ENCODE data around the gene CRTC1. TPM values are rescaled to one million over a fixed set of nuclear protein-coding genes. Genes with fewer than 3 reads are reported as not detected.
A peak's percentile ranks its signal among the peaks of the same experiment; 100 is the strongest.

Gene CRTC1
- total and polyA plus RNA-seq, 4 donors = 1.5 to 3.5 (median 1.9) TPM

DNA sequence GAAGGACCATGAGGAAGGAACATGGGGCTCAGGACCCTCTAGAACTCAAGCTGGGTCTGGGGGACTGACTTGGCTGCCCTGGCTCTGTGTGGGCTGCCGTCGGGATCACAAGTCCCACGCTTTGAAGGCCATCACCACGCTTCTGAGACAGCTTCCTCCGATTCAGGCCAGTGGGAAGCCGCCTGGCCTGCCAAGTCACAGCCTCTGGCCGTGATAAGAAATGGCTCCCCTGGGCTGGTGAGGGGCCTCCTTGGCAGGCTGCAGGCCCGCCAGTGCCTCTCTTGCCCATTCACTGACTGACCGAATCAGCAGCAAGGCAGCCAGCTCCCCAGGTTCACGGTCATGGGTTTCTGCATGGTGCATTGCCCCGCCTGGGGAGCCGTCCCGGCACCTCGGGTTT is 58.8 kb downstream of the CRTC1 start:
- no peak overlapping the region for H3K27ac ChIP-seq (ENCODE audit: low read depth in 1 of 2, low read length in 2 of 2)
- H3K9me3 ChIP-seq (ENCODE audit: control insufficient read depth in 4 of 4, low read length in 3 of 4) = no peaks in the 10 kb centered on the region
- 93% methylated on average over 14 of the region's 14 CpGs for WGBS
- TF ChIP-seq GABPA (IDR thresholded peaks at IDR 0.05 in 1 of 2, conservative IDR thresholded peaks at IDR 0.05 in 1 of 2) = no peak
- TF ChIP-seq, protein P1, sequence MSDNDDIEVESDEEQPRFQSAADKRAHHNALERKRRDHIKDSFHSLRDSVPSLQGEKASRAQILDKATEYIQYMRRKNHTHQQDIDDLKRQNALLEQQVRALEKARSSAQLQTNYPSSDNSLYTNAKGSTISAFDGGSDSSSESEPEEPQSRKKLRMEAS (IDR thresholded peaks at IDR 0.05) = no peak
- no peak for TF ChIP-seq TAF1 (conservative IDR thresholded peaks at IDR 0.05)
- TF ChIP-seq HNF4A (conservative IDR thresholded peaks at IDR 0.05) = no peak
- TF ChIP-seq, protein P2, sequence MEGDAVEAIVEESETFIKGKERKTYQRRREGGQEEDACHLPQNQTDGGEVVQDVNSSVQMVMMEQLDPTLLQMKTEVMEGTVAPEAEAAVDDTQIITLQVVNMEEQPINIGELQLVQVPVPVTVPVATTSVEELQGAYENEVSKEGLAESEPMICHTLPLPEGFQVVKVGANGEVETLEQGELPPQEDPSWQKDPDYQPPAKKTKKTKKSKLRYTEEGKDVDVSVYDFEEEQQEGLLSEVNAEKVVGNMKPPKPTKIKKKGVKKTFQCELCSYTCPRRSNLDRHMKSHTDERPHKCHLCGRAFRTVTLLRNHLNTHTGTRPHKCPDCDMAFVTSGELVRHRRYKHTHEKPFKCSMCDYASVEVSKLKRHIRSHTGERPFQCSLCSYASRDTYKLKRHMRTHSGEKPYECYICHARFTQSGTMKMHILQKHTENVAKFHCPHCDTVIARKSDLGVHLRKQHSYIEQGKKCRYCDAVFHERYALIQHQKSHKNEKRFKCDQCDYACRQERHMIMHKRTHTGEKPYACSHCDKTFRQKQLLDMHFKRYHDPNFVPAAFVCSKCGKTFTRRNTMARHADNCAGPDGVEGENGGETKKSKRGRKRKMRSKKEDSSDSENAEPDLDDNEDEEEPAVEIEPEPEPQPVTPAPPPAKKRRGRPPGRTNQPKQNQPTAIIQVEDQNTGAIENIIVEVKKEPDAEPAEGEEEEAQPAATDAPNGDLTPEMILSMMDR (IDR thresholded peaks at IDR 0.05; ENCODE audit: low read depth, low read length, missing input control) = no peak
- TF ChIP-seq SP1 (IDR thresholded peaks at IDR 0.05) = no peak
- TF ChIP-seq FOXA2 (IDR thresholded peaks at IDR 0.05) = no peak
- DNase-seq (ENCODE audit: low spot score) = no peak
- peaks cover 3 to 10% (median 7%) of the 10 kb centered on the region in 4 donors for H3K4me1 ChIP-seq (ENCODE audit: control insufficient read depth in 4 of 4, insufficient read depth in 4 of 4, low read length in 3 of 4)
- no peaks in the 10 kb centered on the region for H3K36me3 ChIP-seq (ENCODE audit: control insufficient read depth in 4 of 4, insufficient read depth in 3 of 4, low read depth in 1 of 4, low read length in 3 of 4)
- H3K4me3 ChIP-seq (ENCODE audit: low read depth in 1 of 3, low read length in 3 of 3) = no peak overlapping the region
- H3K9ac ChIP-seq (ENCODE audit: low read depth in 1 of 2, low read length in 2 of 2) = no peak overlapping the region
- H3K27me3 ChIP-seq (ENCODE audit: control insufficient read depth in 4 of 4, insufficient read depth in 4 of 4, low read length in 3 of 4) = no peaks in the 10 kb centered on the region

DNA sequence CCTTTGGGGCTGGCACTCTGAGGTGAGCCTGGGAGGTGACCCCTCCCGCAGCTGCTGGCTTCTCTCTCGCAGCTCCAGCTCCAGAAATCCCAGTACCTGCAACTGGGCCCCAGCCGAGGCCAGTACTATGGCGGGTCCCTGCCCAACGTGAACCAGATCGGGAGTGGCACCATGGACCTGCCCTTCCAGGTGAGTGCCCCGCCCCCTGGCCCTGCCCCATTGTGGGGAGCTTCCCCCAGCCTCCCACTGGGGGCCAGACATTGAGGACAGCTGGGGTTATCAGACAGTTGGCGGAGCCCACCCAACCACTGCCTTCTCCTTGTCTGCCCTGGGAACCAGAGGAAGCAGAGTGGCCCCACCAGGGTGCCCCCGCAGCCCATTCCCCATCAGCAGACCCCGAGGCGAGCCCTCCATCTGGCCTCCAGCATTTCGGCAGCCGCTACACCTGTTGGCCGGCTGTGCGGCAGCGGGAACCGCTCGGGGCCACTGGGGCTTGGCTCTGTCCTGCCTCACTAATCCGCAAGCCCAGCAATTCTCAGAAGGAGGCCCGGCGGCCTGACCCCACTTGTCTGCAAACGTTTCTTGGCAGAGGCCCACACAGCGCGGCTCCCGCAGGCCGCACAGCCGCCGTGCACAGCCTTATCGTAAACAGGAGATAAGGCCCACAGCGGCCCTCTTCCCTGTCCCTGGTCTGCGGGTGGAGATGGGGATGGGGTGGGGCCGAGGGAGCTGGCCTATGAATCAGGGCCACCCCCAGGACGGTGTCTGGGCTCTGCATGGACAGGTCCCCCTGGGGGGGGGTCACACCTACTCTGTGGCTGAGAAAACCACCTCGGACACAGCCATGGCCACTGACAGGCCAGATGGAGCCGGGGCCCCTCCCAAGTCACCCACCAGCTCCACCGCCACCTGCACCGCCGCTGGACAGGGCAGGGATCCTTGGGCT is 59.6 kb downstream of the CRTC1 start:
- no peaks in the 10 kb centered on the region for H3K27me3 ChIP-seq (ENCODE audit: control insufficient read depth in 4 of 4, insufficient read depth in 4 of 4, low read length in 3 of 4)
- no peak overlapping the region for H3K27ac ChIP-seq (ENCODE audit: low read depth in 1 of 2, low read length in 2 of 2)
- H3K9me3 ChIP-seq (ENCODE audit: control insufficient read depth in 4 of 4, low read length in 3 of 4) = no peaks in the 10 kb centered on the region
- DNase-seq (ENCODE audit: low spot score) = peak; percentile 50
- no peak for TF ChIP-seq HNF4A (conservative IDR thresholded peaks at IDR 0.05)
- no peak for TF ChIP-seq RXRA (IDR thresholded peaks at IDR 0.05)
- peak; percentile 45 for TF ChIP-seq NR2F2 (IDR thresholded peaks at IDR 0.05)
- TF ChIP-seq, protein P3, sequence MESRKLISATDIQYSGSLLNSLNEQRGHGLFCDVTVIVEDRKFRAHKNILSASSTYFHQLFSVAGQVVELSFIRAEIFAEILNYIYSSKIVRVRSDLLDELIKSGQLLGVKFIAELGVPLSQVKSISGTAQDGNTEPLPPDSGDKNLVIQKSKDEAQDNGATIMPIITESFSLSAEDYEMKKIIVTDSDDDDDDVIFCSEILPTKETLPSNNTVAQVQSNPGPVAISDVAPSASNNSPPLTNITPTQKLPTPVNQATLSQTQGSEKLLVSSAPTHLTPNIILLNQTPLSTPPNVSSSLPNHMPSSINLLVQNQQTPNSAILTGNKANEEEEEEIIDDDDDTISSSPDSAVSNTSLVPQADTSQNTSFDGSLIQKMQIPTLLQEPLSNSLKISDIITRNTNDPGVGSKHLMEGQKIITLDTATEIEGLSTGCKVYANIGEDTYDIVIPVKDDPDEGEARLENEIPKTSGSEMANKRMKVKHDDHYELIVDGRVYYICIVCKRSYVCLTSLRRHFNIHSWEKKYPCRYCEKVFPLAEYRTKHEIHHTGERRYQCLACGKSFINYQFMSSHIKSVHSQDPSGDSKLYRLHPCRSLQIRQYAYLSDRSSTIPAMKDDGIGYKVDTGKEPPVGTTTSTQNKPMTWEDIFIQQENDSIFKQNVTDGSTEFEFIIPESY (IDR thresholded peaks at IDR 0.05) = no peak
- no peak overlapping the region for H3K4me3 ChIP-seq (ENCODE audit: low read depth in 1 of 3, low read length in 3 of 3)
- WGBS = 70% methylated on average over 38 of the region's 38 CpGs
- H3K4me1 ChIP-seq (ENCODE audit: control insufficient read depth in 4 of 4, insufficient read depth in 4 of 4, low read length in 3 of 4) = peaks cover 0 to 3% (median under 1%) of the 10 kb centered on the region in 4 donors
- no peak overlapping the region for H3K9ac ChIP-seq (ENCODE audit: low read depth in 1 of 2, low read length in 2 of 2)
- H3K36me3 ChIP-seq (ENCODE audit: control insufficient read depth in 4 of 4, insufficient read depth in 3 of 4, low read depth in 1 of 4, low read length in 3 of 4) = no peaks in the 10 kb centered on the region

DNA sequence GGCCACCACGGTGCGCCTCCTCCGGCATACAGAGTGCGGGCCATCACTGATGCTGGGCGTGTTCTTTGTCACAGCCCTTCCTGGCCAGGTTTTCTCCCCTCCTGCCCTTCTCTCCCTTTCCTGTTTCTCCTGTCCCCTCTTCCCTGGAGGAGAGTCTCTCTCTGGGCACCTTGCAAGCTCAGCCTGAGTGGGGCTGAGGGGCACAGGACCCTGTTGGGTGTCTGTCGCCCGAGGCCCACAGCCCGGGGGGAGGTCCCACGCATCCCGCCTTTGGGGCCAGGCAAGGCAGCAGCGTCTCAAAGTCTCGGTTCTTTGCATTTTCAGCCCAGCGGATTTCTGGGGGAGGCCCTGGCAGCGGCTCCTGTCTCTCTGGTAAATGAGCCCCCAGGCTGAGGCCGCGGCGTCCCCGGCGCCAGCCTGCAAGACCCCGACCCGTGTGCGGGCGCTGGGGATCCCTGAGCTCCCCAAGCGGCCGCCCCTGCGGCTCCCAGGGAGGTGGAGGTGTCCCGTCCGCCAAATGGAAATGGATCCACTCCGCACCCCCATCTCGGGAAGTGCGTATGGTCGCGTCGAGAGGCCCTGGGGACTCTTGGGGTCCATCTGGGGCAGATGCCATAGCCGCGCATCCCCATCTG is 60.4 kb downstream of the CRTC1 start:
- no peak overlapping the region for H3K27ac ChIP-seq (ENCODE audit: low read depth in 1 of 2, low read length in 2 of 2)
- H3K27me3 ChIP-seq (ENCODE audit: control insufficient read depth in 4 of 4, insufficient read depth in 4 of 4, low read length in 3 of 4) = no peaks in the 10 kb centered on the region
- DNase-seq (ENCODE audit: low spot score) = no peak
- H3K4me3 ChIP-seq (ENCODE audit: low read depth in 1 of 3, low read length in 3 of 3) = no peak overlapping the region
- no peak overlapping the region for H3K9ac ChIP-seq (ENCODE audit: low read depth in 1 of 2, low read length in 2 of 2)
- H3K4me1 ChIP-seq (ENCODE audit: control insufficient read depth in 4 of 4, insufficient read depth in 4 of 4, low read length in 3 of 4) = peaks cover 0 to 3% (median under 1%) of the 10 kb centered on the region in 4 donors
- TF ChIP-seq HNF4G (IDR thresholded peaks at IDR 0.05) (no peak), EGR1 (IDR thresholded peaks at IDR 0.05; ENCODE audit: low read depth in 2 of 2) (no peak), TAF1 (conservative IDR thresholded peaks at IDR 0.05) (no peak), NR2F2 (IDR thresholded peaks at IDR 0.05) (no peak), SP1 (IDR thresholded peaks at IDR 0.05) (no peak), JUND (IDR thresholded peaks at IDR 0.05) (no peak)
- H3K9me3 ChIP-seq (ENCODE audit: control insufficient read depth in 4 of 4, low read length in 3 of 4) = no peaks in the 10 kb centered on the region
- no peaks in the 10 kb centered on the region for H3K36me3 ChIP-seq (ENCODE audit: control insufficient read depth in 4 of 4, insufficient read depth in 3 of 4, low read depth in 1 of 4, low read length in 3 of 4)
- 95% methylated on average over 36 of the region's 36 CpGs for WGBS

All from liver (tissue), 9 donors.